ENCODE results near the gene TBC1D4.

DNA sequence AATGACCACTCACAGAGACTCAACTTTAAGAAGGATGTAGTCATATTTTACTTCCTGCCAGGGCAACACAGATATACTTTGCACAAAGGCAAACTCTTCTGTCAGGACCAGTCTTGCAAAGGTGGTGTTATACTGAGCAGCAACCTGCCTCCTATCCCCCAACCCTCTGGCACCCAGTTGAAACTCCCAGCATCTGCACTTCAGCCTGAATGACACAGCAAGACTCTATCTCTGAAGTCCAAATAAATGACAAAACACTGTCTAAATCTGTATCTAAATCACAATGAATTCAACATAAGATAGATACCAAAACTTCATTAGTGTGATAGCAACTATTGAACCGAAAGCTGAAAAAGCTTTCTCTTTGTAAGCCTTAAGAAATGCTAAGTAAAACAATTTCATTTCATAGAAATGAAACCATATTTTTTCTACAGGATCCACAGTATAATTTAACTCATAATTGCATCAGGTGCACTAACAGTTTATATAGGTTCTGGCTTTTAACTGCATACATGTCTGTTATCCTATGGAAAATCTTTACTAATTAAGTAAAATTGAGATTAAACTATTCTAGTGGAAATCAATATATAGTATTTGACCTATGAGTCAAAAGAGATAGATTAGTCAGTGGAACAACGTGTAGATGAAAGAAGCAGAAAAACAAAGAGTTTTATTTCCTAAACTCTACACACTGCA lies 163.7 kb downstream of the TBC1D4 start:
- no peak for TF ChIP-seq POLR2A (IDR thresholded peaks at IDR 0.05)
- TF ChIP-seq, protein P1, sequence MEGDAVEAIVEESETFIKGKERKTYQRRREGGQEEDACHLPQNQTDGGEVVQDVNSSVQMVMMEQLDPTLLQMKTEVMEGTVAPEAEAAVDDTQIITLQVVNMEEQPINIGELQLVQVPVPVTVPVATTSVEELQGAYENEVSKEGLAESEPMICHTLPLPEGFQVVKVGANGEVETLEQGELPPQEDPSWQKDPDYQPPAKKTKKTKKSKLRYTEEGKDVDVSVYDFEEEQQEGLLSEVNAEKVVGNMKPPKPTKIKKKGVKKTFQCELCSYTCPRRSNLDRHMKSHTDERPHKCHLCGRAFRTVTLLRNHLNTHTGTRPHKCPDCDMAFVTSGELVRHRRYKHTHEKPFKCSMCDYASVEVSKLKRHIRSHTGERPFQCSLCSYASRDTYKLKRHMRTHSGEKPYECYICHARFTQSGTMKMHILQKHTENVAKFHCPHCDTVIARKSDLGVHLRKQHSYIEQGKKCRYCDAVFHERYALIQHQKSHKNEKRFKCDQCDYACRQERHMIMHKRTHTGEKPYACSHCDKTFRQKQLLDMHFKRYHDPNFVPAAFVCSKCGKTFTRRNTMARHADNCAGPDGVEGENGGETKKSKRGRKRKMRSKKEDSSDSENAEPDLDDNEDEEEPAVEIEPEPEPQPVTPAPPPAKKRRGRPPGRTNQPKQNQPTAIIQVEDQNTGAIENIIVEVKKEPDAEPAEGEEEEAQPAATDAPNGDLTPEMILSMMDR (IDR thresholded peaks at IDR 0.05) = no peak
